Muscle layer of duodenum (tissue), 2 donors: Measurements from ENCODE around the gene KCNMA1.

Source experiments
- H3K27ac ChIP-seq: one replicate; pipeline ENCODE4 v1.7.0; 2013; ENCODE audit warnings: mild to moderate bottlenecking, low read length
- H3K27me3 ChIP-seq: one replicate; pipeline ENCODE4 v1.7.0; 2013; ENCODE audit warnings: low read depth, mild to moderate bottlenecking, control low read depth, low read length
- H3K36me3 ChIP-seq, 2 donors: one replicate each; pipeline ENCODE4 v1.7.0; 2013; ENCODE audit warnings: low read length in 2 of 2, control low read depth in 1 of 2, mild to moderate bottlenecking in 1 of 2; ENCODE audit not compliant: insufficient read depth in 2 of 2, control insufficient read depth in 1 of 2
- H3K4me1 ChIP-seq, 2 donors: one replicate each; pipeline ENCODE4 v1.7.0; 2013; ENCODE audit warnings: low read length in 2 of 2, mild to moderate bottlenecking in 2 of 2, control low read depth in 1 of 2, moderate library complexity in 1 of 2; ENCODE audit not compliant: insufficient read depth in 2 of 2, control insufficient read depth in 1 of 2
- H3K4me3 ChIP-seq, 2 donors: one replicate each; pipeline ENCODE4 v1.7.0; 2013; ENCODE audit warnings: low read length in 2 of 2, low read depth in 1 of 2, mild to moderate bottlenecking in 1 of 2
- H3K9me3 ChIP-seq, 2 donors: one replicate each; pipeline ENCODE4 v1.7.0; 2013; ENCODE audit warnings: low read length in 2 of 2, control low read depth in 1 of 2, mild to moderate bottlenecking in 1 of 2; ENCODE audit not compliant: control insufficient read depth in 1 of 2
- donor health status: healthy.

Gene KCNMA1

GRCh38 chr10:77264107-77264506 lies 373.5 kb downstream of the KCNMA1 start:
- no peak overlapping the region for H3K27ac ChIP-seq

GRCh38 chr10:77263700-77264099 lies 373.9 kb downstream of the KCNMA1 start:
- Histone ChIP-seq H3K9me3 (no peaks in the 10 kb centered on the region), H3K27ac (no peak overlapping the region), H3K27me3 (no peaks in the 10 kb centered on the region), H3K4me1 (peaks cover 0 to 4% of the 10 kb centered on the region in 2 donors), H3K4me3 (no peak overlapping the region), H3K36me3 (no peaks in the 10 kb centered on the region)

More at GRCh38 chr10:77264107-77264506, 373.5 kb downstream of the KCNMA1 start:
- Histone ChIP-seq H3K27me3 (no peaks in the 10 kb centered on the region), H3K9me3 (no peaks in the 10 kb centered on the region), H3K4me3 (no peak overlapping the region), H3K4me1 (peaks cover 0 to 4% of the 10 kb centered on the region in 2 donors), H3K36me3 (no peaks in the 10 kb centered on the region)

- no peaks in the 10 kb centered on the region for H3K27me3 ChIP-seq
- H3K4me3 ChIP-seq, result no peak overlapping the region
- H3K27ac ChIP-seq, result no peak overlapping the region
- no peaks in the 10 kb centered on the region for H3K36me3 ChIP-seq
- no peaks in the 10 kb centered on the region for H3K4me1 ChIP-seq
- no peaks in the 10 kb centered on the region for H3K9me3 ChIP-seq
These were observed 376.5 kb downstream of the KCNMA1 start for GRCh38 chr10:77261146-77261545.

- Histone ChIP-seq H3K27me3 (no peaks in the 10 kb centered on the region), H3K36me3 (no peaks in the 10 kb centered on the region)
These were observed 378.3 kb downstream of the KCNMA1 start for GRCh38 chr10:77259171-77259874.

GRCh38 chr10:77256346-77256745 lies 381.3 kb downstream of the KCNMA1 start:
- no peaks in the 10 kb centered on the region for H3K27me3 ChIP-seq

More at GRCh38 chr10:77259171-77259874, 378.3 kb downstream of the KCNMA1 start:
- Histone ChIP-seq H3K4me1 (no peaks in the 10 kb centered on the region), H3K9me3 (no peaks in the 10 kb centered on the region), H3K4me3 (no peak overlapping the region), H3K27ac (no peak overlapping the region)

GRCh38 chr10:77253556-77254064 lies 384.0 kb downstream of the KCNMA1 start:
- H3K4me3 ChIP-seq, result no peak overlapping the region

More at GRCh38 chr10:77256346-77256745, 381.3 kb downstream of the KCNMA1 start:
- Histone ChIP-seq H3K4me3 (no peak overlapping the region), H3K4me1 (peaks cover 0 to 4% of the 10 kb centered on the region in 2 donors), H3K27ac (no peak overlapping the region), H3K36me3 (no peaks in the 10 kb centered on the region), H3K9me3 (no peaks in the 10 kb centered on the region)

GRCh38 chr10:77253147-77253545 lies 384.5 kb downstream of the KCNMA1 start:
- H3K9me3 ChIP-seq, result no peaks in the 10 kb centered on the region
- H3K36me3 ChIP-seq, result no peaks in the 10 kb centered on the region
- no peak overlapping the region for H3K27ac ChIP-seq
- H3K4me3 ChIP-seq, result no peak overlapping the region
- H3K27me3 ChIP-seq, result no peaks in the 10 kb centered on the region
- H3K4me1 ChIP-seq, result peaks cover 0 to 15% of the 10 kb centered on the region in 2 donors

More at GRCh38 chr10:77253556-77254064, 384.0 kb downstream of the KCNMA1 start:
- Histone ChIP-seq H3K27me3 (no peaks in the 10 kb centered on the region), H3K36me3 (no peaks in the 10 kb centered on the region), H3K4me1 (peaks cover 0 to 14% of the 10 kb centered on the region in 2 donors), H3K27ac (no peak overlapping the region), H3K9me3 (no peaks in the 10 kb centered on the region)

- no peak overlapping the region for H3K27ac ChIP-seq
- no peaks in the 10 kb centered on the region for H3K36me3 ChIP-seq
- no peaks in the 10 kb centered on the region for H3K27me3 ChIP-seq
- H3K4me3 ChIP-seq, result no peak overlapping the region
- no peaks in the 10 kb centered on the region for H3K9me3 ChIP-seq
- H3K4me1 ChIP-seq, result peaks cover 0 to 21% of the 10 kb centered on the region in 2 donors
These were observed 385.0 kb downstream of the KCNMA1 start for GRCh38 chr10:77252380-77253146.

- Histone ChIP-seq H3K9me3 (no peaks in the 10 kb centered on the region), H3K36me3 (no peaks in the 10 kb centered on the region), H3K27ac (no peak overlapping the region), H3K27me3 (no peaks in the 10 kb centered on the region), H3K4me3 (no peak overlapping the region), H3K4me1 (peaks cover 0 to 31% of the 10 kb centered on the region in 2 donors)
These were observed 386.2 kb downstream of the KCNMA1 start for GRCh38 chr10:77251297-77252013.

- no peak overlapping the region for H3K4me3 ChIP-seq
- H3K36me3 ChIP-seq, result no peaks in the 10 kb centered on the region
- peaks cover 0 to 37% of the 10 kb centered on the region in 2 donors for H3K4me1 ChIP-seq
- H3K27ac ChIP-seq, result no peak overlapping the region
- no peaks in the 10 kb centered on the region for H3K27me3 ChIP-seq
- no peaks in the 10 kb centered on the region for H3K9me3 ChIP-seq
These were observed 387.6 kb downstream of the KCNMA1 start for GRCh38 chr10:77249901-77250459.
